GM13976 (cell line): ENCODE measurements around the gene FGF19.

Experiments
- DNase-seq: peaks from one replicate; pipeline ENCODE4 v3.0.0; 2012; ENCODE audit warnings: low spot score
- CTCF ChIP-seq: IDR thresholded peaks from 2 replicates; pipeline ENCODE4 v1.5.1; 2012; ENCODE audit warnings: borderline replicate concordance, mild to moderate bottlenecking; ENCODE audit not compliant: insufficient read depth; ENCODE audit errors: extremely low read depth, missing control alignments, control extremely low read depth
- in situ Hi-C: fragments of 300-500 bp; cut with MboI; formaldehyde crosslinking; loops from one replicate; pipeline ENCODE4 v1.12.0; 2022; ENCODE audit warnings: low sequenced_read_pairs, mixed read lengths, inconsistent platforms; ENCODE audit not compliant: unreplicated experiment

The FGF19 gene

GRCh38 chr11:69659591-69659990 is 44.2 kb downstream of the FGF19 start:
- in situ Hi-C loops: no loop called here
- TF ChIP-seq CTCF: no peak
- no peak for DNase-seq

GRCh38 chr11:69658626-69659450 is 45.0 kb downstream of the FGF19 start:
- in situ Hi-C loops: no loop called here
- no peak for TF ChIP-seq CTCF
- no peak for DNase-seq

- in situ Hi-C loops: no loop called here
- no peak for TF ChIP-seq CTCF
- no peak for DNase-seq
Observed at GRCh38 chr11:69657911-69658625, 45.8 kb downstream of the FGF19 start.

- TF ChIP-seq CTCF: no peak
- in situ Hi-C loops: no loop called here
- DNase-seq: no peak
Observed at GRCh38 chr11:69657456-69657910, 46.3 kb downstream of the FGF19 start.

- no peak for TF ChIP-seq CTCF
- no peak for DNase-seq
- in situ Hi-C loops: no loop called here
Observed at GRCh38 chr11:69656536-69657455, 47.0 kb downstream of the FGF19 start.

- no peak for DNase-seq
- TF ChIP-seq CTCF: no peak
- in situ Hi-C loops: no loop called here
Observed at GRCh38 chr11:69655479-69656428, 48.1 kb downstream of the FGF19 start.
